ENCODE data around the gene ALOX5.

DNA sequence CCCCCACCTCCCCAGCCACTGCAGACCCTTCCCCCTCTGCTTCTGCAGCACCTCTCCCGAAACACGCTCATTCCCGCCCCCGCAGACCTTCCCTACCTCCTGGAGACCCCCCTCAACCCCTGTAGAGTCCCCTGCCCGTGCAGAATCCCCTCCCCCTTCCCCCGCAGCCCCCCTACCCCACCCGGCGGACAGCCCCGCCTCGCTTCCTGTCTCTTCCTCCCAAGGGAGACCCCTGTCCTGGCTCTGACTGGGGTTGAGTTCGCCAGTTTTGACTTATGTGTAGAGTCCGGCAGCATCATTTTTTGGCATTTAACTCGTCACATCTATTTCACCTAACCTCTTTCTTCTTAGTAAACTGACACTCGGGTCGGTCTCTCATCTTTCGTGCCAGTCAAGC, 54.0 kb downstream of the ALOX5 start:
- TF ChIP-seq, protein P1, sequence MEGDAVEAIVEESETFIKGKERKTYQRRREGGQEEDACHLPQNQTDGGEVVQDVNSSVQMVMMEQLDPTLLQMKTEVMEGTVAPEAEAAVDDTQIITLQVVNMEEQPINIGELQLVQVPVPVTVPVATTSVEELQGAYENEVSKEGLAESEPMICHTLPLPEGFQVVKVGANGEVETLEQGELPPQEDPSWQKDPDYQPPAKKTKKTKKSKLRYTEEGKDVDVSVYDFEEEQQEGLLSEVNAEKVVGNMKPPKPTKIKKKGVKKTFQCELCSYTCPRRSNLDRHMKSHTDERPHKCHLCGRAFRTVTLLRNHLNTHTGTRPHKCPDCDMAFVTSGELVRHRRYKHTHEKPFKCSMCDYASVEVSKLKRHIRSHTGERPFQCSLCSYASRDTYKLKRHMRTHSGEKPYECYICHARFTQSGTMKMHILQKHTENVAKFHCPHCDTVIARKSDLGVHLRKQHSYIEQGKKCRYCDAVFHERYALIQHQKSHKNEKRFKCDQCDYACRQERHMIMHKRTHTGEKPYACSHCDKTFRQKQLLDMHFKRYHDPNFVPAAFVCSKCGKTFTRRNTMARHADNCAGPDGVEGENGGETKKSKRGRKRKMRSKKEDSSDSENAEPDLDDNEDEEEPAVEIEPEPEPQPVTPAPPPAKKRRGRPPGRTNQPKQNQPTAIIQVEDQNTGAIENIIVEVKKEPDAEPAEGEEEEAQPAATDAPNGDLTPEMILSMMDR (IDR thresholded peaks at IDR 0.05) = no peak
- no peak for TF ChIP-seq POLR2AphosphoS5 (IDR thresholded peaks at IDR 0.05)

Data from suprapubic skin (tissue), 3 donors.